C4-2B (cell line): Measurements from ENCODE around the gene KCNAB1.

Source experiments
- ZFX ChIP-seq: fragments of 450-650 bp; IDR thresholded peaks from 2 replicates; pipeline ENCODE4 v1.6.1; 2017
- TF ChIP-seq, protein P1 (sequence below): fragments of 450-650 bp; conservative IDR thresholded peaks from 2 replicates; pipeline ENCODE4 v1.5.1; 2017; ENCODE audit warnings: mild to moderate bottlenecking

GRCh38 chr3:156351783-156352182 lies 231.4 kb downstream of the KCNAB1 start:
- TF ChIP-seq, protein P1, sequence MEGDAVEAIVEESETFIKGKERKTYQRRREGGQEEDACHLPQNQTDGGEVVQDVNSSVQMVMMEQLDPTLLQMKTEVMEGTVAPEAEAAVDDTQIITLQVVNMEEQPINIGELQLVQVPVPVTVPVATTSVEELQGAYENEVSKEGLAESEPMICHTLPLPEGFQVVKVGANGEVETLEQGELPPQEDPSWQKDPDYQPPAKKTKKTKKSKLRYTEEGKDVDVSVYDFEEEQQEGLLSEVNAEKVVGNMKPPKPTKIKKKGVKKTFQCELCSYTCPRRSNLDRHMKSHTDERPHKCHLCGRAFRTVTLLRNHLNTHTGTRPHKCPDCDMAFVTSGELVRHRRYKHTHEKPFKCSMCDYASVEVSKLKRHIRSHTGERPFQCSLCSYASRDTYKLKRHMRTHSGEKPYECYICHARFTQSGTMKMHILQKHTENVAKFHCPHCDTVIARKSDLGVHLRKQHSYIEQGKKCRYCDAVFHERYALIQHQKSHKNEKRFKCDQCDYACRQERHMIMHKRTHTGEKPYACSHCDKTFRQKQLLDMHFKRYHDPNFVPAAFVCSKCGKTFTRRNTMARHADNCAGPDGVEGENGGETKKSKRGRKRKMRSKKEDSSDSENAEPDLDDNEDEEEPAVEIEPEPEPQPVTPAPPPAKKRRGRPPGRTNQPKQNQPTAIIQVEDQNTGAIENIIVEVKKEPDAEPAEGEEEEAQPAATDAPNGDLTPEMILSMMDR = no peak
- TF ChIP-seq ZFX = no peak
